Eye (tissue), 1 donor: Measurements from ENCODE around the gene PRR15.

Experiments used
- DNase-seq: peaks from one replicate; pipeline ENCODE4 v3.0.0-alpha.2; 2015

Gene PRR15

GRCh38 chr7:29611941-29612544, 48.4 kb downstream of the PRR15 start:
- no peak for DNase-seq

- DNase-seq: no peak
Measured at GRCh38 chr7:29612596-29612995, 49.0 kb downstream of the PRR15 start.

GRCh38 chr7:29613100-29613499, 49.5 kb downstream of the PRR15 start:
- no peak for DNase-seq

GRCh38 chr7:29614229-29614628, 50.6 kb downstream of the PRR15 start:
- DNase-seq: no peak
